Esophagus muscularis mucosa (tissue), 3 donors: Measurements from ENCODE around the gene MIR17HG.

Experiments used
- POLR2A ChIP-seq: fragments of 450-650 bp; IDR thresholded peaks from one replicate; pipeline ENCODE4 v1.6.1; 2017; ENCODE audit warnings: antibody characterized with exemption, moderate library complexity, mild to moderate bottlenecking, low read depth
- POLR2AphosphoS5 ChIP-seq, 2 donors: sonication (generic); formaldehyde crosslinking; IDR thresholded peaks; one replicate each; pipeline ENCODE4 v1.6.1; 2017; ENCODE audit warnings: antibody characterized with exemption in 2 of 2
- TF ChIP-seq, protein P1 (sequence below), 3 experiments: fragments of 200-600 bp in 2 of 3; fragments of 450-650 bp in 1 of 3; sonication (generic) in 2 of 3; IDR thresholded peaks; one replicate each; pipeline ENCODE4 v1.5.1; 2017 to 2019; ENCODE audit warnings: antibody characterized with exemption in 3 of 3, mild to moderate bottlenecking in 2 of 3, moderate library complexity in 1 of 3

DNA sequence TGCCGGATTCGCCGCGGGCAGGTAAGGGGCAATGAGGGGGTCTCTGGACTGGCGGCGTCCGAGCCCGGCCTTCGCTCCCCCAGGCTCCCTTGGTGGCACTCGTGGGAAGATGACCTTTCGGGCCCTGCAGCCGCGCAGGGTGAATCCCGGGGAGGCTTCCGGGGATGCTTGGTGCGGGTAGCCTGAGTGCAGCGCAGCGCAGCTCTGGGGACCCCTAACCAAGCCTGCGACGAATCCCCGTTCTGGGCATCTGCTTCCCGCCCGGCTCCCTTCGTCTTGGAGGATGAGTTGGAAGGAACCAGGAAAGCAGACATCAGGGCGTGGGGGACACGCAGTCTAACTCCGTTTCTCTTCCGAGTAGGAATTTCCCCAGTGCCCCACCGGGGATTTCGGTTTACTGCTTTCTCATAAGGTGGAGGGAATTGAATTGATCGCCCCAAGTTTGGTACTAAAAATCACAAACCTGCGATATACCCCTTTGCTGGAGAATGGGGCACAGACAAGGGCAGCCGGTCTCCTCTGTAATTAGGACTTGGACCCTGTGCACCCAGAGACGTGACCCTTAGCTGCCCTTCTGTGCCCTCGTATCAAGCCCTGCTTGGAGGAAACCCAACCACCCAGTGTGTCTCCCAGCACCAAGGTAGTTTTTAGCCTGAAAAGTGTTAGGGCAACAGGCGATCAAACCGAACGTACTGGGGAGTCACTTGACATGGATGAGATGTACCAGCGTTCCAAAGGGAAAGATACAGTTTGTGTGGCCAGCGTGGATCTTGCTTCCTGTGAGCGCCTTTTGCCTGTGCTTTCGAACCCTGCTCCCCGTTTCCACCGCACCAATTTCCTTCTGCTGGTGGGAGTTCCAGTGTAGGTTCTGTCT, 51.9 kb downstream of the MIR17HG start:
- TF ChIP-seq, protein P1, sequence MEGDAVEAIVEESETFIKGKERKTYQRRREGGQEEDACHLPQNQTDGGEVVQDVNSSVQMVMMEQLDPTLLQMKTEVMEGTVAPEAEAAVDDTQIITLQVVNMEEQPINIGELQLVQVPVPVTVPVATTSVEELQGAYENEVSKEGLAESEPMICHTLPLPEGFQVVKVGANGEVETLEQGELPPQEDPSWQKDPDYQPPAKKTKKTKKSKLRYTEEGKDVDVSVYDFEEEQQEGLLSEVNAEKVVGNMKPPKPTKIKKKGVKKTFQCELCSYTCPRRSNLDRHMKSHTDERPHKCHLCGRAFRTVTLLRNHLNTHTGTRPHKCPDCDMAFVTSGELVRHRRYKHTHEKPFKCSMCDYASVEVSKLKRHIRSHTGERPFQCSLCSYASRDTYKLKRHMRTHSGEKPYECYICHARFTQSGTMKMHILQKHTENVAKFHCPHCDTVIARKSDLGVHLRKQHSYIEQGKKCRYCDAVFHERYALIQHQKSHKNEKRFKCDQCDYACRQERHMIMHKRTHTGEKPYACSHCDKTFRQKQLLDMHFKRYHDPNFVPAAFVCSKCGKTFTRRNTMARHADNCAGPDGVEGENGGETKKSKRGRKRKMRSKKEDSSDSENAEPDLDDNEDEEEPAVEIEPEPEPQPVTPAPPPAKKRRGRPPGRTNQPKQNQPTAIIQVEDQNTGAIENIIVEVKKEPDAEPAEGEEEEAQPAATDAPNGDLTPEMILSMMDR (IDR thresholded peaks at IDR 0.05) = no peak
- TF ChIP-seq POLR2AphosphoS5 (IDR thresholded peaks at IDR 0.05) (no peak), POLR2A (no peak)
